ENCODE results near the gene ENO1.

- TF ChIP-seq CTCF (IDR thresholded peaks at IDR 0.05) (no peak), POLR2A (IDR thresholded peaks at IDR 0.05) (no peak), EP300 (IDR thresholded peaks at IDR 0.05) (no peak)
These were observed 10.5 kb downstream of the ENO1 start for GRCh38 chr1:8867878-8868567.

Measured in upper lobe of left lung (tissue), 4 donors.